ENCODE data around the gene SWAP70.
"Not testable (repeated sequence)": the region's sequence is repeated elsewhere in the genome, so short reads cannot be mapped to it uniquely, and the experiment has no call there.

The SWAP70 gene

DNA sequence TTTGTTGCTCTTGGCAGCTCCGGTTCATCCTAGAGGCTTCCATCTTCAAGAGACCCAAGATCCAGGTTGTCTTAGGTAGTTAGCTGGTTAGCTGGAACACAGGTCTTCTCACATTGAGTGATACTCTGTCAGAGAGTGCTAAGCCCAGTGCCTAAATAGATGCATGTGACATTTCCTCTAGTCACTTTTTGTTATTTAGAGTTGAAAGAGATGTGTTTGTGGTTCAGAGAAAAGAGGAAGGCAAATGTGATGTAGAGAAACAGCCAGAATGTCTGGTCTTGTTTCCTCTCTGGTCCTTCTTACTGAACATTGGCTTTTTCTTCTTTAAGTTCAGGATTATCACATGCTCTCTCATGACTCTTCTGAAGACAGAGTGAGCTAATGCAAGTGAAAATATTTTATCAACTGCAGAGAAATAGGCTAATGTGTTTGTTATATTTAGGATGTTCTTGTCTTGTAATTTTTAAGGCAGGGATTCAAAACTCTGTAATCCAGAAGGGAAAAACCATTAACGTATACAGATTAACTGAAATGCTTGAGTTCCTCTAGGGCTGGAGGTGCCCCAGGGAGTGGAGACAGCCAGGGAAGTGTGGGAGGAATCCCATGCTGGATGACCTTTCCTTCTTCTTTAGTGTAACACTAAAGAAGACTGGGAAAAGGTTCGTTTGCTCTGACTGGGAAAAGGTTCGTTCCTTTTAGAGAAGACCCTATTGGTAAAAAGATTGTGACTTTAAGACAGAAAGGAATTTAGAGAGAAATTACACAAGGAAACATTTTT lies 75.4 kb downstream of the SWAP70 start:
- no peak overlapping the region for H3K4me3 ChIP-seq (ENCODE audit: low read length)
- no peak for DNase-seq (ENCODE audit: low read depth, low spot score)

DNA sequence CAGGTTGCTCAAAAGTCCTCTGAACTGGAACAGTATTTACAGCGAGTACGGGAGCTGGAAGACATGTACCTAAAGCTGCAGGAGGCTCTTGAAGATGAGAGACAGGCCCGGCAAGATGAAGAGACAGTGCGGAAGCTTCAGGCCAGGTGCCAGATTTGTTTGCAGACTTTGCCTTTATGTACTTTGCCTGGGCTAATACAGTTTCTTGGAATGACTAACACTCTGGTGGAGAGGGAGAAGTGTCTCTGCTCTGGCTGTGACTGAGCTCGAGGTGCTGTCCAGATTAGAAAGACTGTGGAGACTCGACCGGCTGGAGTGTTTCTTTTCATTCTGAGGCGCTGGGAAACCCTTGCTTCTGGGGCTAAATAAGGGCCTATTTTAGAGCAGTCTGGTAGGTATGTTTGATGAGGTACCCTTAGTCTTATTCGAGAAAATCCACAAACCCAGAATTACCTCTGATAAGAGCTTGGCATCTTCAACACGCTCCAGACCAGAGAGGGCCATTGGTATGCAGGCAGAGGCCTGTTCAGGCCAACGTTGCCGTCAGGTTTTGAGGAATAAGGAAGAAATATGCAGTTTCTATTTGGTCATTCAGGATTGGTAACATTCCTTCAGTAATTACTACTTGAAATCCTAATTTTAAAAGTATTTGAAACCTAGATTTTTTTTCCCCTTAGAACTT lies 76.5 kb downstream of the SWAP70 start:
- no peak overlapping the region for H3K4me3 ChIP-seq (ENCODE audit: low read length)
- no peak for DNase-seq (ENCODE audit: low read depth, low spot score)

DNA sequence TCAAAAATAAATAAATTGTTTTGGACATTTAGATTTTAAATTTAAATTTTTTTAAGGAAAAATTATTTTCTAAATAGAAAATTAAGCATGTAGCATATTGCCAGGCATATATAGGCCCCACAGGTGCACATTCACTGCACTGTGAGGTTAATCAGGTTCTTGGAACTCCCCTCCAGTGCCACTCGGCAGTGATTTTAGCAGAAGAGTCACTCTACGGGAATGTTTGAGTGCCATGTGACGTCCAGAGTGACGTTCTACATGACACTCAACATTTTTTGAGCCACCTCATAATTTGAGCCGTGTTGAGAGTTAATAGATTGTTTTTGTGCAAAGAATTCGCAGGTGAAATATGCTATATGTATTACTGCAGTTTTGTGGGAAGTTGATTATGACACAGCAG lies 77.4 kb downstream of the SWAP70 start:
- H3K4me3 ChIP-seq (ENCODE audit: low read length), result no peak overlapping the region
- no peak for DNase-seq (ENCODE audit: low read depth, low spot score)

GRCh38 chr11:9743512-9743911 lies 79.6 kb downstream of the SWAP70 start:
- not testable (repeated sequence) for DNase-seq (ENCODE audit: low read depth, low spot score); H3K4me3 ChIP-seq (ENCODE audit: low read length)

DNA sequence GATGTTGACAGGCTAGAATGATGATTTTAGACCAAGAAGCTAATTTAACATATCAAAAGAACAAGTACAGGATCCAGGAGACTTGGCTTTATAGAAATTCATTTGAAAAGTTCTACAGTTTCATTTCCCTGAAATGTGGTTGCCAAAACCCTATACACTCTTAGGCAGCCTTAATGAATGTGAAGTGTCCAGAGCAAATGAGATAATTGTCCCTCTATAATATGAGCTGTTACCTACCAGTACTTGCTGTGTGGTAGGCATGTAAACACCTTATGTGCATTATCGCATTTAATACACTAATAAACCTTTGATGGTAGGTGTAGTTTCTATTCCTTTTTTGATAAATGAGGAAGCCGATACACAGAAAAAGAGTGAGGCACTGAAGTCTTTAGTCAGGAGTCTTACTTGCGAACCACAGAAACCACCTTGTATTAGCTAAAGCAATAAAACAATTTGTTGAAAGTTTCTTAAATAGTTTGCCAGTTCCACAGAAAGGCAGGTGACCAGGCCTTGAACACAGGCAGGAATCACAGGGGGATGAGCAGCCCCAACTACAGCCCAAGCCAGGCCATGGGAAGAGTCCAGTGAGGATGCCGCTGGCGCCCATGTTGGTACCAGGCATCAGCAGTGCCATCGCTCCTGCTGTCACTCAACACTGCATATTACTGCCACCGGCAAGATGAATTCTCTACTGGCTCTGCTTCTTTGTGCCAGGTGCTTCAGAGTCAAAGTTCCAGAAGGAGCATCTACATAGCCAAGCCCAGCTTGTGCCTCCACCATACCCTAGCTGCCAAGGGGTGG lies 81.7 kb downstream of the SWAP70 start:
- DNase-seq (ENCODE audit: low read depth, low spot score), result no peak
- H3K4me3 ChIP-seq (ENCODE audit: low read length), result no peak overlapping the region

DNA sequence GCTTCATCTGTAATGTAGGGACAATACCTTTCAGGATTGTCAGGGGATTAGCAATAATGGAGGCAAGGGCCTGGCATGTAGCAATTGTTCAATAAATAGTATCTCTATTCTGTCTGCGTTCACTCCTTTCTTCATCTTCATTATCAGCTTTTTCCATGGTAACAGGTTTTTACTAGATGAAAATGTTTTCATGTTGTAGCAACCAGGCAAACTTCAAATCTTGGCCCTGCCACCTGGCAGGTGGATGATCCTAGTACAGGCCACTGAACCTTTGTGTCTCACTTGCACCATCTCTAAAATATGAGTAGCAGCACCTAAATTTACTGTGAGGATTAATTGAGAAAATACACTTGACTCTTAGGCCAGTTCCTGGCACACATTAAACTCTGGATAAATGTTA lies 83.4 kb downstream of the SWAP70 start:
- no peak overlapping the region for H3K4me3 ChIP-seq (ENCODE audit: low read length)
- no peak for DNase-seq (ENCODE audit: low read depth, low spot score)

DNA sequence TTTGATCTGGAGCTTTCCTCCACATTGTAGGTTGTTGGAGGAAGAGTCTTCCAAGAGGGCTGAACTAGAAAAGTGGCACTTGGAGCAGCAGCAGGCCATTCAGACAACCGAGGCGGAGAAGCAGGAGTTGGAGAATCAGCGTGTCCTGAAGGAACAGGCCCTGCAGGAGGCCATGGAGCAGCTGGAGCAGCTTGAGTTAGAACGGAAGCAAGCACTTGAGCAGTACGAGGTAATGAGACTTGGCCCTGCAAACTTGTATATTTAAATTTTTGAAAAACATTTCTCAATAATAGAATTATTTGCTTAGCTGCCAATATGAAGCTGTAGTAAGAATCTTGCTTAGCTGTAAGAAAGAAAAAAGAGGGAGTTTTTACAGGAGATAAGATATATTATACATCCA lies 84.0 kb downstream of the SWAP70 start:
- no peak for DNase-seq (ENCODE audit: low read depth, low spot score)
- no peak overlapping the region for H3K4me3 ChIP-seq (ENCODE audit: low read length)

DNA sequence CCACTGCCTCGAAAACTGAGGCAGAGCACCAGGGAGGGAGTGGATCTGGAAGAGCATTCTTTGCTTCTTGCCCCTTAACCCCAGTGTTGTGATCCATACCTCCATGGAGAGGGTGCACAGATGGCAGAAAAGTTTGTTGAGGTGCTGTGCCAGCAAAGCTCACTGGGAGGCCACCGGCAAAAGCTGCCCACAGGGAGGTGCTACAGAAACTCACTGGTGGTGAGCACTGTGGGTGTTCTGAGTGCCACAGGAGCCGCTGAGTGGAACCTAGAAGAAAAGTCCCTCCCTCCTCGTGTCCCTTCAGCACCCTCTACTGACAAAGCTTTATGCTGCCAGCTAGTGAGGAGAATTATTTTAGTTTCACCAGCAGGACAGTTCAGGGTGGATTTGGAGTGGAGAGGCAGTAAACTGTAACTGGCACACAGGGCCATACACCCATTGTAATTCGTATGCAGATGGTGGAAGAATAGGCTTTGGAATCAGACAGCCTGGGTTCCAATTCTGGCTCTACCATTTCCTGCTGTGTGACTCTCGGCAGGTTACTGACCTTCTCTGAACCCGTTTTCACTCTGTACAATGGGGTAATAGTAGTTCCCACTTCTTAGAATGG lies 84.6 kb downstream of the SWAP70 start:
- H3K4me3 ChIP-seq (ENCODE audit: low read length), result no peak overlapping the region
- peak; percentile 75 for DNase-seq (ENCODE audit: low read depth, low spot score)

DNA sequence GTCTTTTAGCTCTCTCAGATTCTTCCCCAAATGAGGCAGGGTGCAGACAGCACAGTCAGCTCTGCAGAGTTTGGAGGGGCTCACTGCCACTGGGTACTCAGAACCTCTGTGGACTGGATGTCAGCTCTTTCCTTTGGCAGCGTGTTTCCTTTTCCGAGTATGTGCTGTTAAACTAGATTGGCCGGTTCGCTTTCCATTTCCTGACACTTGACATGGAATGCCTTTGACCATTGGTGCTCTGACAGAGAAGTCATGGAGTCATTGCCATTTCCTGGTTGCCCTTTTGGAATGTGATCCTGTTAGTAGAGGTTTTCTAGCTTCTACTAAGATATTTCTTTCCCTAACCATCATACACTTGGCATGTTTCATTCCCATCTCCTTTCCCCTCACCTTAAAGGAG lies 86.7 kb downstream of the SWAP70 start:
- no peak overlapping the region for H3K4me3 ChIP-seq (ENCODE audit: low read length)
- DNase-seq (ENCODE audit: low read depth, low spot score), result no peak

- DNase-seq (ENCODE audit: low read depth, low spot score), result no peak
- H3K4me3 ChIP-seq (ENCODE audit: low read length), result no peak overlapping the region
These were observed 88.2 kb downstream of the SWAP70 start for GRCh38 chr11:9752091-9752490.

GRCh38 chr11:9753021-9753420 lies 89.1 kb downstream of the SWAP70 start:
- H3K4me3 ChIP-seq (ENCODE audit: low read length), result no peak overlapping the region
- no peak for DNase-seq (ENCODE audit: low read depth, low spot score)

DNA sequence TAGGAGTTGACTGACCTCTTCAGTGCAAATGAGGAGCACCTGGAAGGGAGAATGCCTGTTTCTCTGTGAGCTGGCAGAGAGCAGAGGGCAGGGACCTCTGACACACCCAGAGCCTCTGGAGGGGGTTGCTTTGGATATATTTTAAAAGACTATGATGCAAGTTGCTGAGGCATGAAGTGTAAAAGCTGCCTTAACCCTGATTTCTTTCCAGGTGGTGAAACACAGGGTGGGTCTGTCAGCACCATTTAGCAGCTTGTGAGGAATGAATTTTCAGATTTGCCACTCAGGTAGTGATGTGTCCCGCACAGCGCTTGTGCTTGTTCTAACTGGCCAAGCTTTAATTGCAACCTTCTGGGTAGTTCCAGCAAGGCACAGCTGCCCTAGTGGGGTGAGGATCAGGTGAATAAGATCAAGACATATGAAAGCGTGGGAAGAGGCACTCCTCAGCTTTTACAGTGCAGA lies 90.2 kb downstream of the SWAP70 start:
- no peak overlapping the region for H3K4me3 ChIP-seq (ENCODE audit: low read length)
- no peak for DNase-seq (ENCODE audit: low read depth, low spot score)

GRCh38 chr11:9755561-9756185 lies 91.8 kb downstream of the SWAP70 start:
- H3K4me3 ChIP-seq (ENCODE audit: low read length), result no peak overlapping the region
- DNase-seq (ENCODE audit: low read depth, low spot score), result no peak

DNA sequence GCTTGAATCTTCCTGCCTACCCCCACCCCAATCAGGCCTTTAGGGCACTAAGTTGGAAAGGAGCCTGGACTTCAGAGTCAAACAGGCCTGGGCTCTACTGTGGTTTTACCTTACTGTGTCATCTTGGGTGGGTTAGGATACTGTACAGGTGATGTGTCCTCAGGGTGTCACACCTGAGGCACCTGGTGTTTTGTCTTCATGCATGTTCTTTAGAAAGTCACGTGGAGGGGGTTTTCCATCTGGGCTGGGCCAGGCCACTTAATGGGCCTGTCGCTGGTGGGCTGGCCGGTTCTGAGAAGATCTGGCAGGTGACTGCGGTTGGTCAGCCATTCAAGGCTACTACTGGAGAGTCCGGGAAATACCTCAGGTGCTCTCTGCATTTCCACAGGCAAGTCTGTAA lies 92.6 kb downstream of the SWAP70 start:
- no peak for DNase-seq (ENCODE audit: low read depth, low spot score)
- no peak overlapping the region for H3K4me3 ChIP-seq (ENCODE audit: low read length)

GRCh38 chr11:9756878-9757277 lies 93.0 kb downstream of the SWAP70 start:
- H3K4me3 ChIP-seq (ENCODE audit: low read length), result no peak overlapping the region
- no peak for DNase-seq (ENCODE audit: low read depth, low spot score)

DNA sequence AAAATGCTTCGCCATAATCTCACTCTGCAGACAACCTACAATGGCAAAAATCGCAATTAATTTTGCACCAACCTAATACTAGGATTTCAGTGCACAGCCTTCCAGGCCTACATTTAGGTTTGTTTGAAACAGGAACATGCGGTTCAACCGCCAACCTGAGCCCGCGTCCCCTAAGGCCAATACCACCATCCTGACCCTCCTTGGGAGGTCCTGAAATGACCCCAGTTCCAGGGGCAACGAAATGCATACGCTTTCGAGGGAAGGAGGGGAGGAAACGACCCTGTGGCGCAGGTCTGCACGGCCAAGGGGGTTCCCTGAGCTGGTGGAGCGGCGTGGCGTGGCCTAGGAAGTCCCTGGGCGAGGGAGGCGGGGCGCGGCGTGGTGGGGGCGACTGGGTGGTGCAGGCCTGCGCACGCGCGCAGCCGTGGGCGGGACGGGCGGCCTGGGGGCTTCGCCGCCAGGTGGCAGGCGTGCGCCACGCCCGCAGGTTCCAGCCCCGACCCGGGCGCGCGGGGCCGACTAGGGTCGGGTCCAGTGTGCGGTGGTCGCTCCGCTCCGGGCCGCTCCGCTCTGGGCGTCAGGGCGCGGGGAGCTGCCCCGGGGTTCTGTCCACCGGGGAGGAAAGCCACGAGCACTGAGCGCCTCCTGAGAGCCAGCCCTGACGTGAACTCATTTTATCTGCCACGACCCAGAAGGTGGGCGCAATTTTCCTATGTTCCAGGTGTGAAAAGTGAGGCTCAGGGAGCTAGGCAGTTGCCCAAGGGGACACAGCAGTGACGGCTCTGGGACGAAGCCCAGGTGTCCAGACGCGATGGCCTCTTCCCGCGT lies 94.1 kb downstream of the SWAP70 start:
- DNase-seq (ENCODE audit: low read depth, low spot score), result peak; percentile 80
- peak overlapping the region; percentile 63 for H3K4me3 ChIP-seq (ENCODE audit: low read length)

DNA sequence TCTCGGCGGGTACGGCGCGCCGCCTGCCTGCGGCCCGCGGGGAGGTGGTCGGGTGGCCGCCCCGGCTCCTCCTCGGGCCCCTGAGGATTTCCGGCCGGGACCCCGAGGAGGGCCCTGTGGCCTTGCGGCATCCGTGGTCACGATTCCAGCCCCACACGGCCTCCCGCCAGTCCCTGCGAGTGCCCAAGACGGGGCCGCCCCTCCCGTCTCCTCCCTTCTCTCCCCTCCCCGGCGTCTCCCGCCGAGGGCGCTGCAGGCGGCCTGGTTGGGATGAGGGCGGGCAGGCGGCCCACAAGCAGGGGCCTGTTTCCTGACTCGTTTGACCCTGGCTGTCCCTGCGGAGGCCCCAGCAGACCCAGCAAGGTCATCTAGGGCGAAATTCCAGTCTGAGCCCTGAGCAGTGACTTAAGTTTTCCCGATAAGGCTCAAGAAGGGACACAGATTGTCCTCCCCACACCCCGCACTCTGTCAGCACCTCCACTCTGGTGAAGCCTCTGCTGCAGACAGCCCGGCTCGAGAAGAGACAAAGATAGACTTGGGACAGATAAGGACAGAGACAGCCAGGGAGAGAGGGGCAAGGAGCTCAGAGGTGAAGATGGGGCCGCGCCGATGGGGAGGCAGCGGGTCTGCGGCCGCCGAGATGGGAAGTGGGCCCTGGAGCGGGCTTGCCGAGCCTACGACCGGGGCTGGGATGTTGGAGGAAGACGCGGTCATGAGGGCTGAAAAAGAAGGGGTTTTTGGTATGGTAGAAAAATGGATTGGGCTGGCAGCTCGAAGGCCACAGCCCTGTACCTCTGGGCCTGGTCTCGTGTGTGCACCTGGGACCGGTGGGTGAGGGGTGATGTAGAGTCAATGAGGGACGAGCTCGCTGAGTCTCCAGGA lies 95.0 kb downstream of the SWAP70 start:
- peak overlapping the region; percentile 63 for H3K4me3 ChIP-seq (ENCODE audit: low read length)
- DNase-seq (ENCODE audit: low read depth, low spot score), result peak; percentile 24

Measured in Jurkat, Clone E6-1 (cell line).